GM21528 (cell line): ENCODE data around the gene MGAM2.

Experiments
- ATAC-seq: cut with Tn5 transposase; IDR thresholded peaks from one replicate; pipeline ENCODE4 v1.9.1; 2021; ENCODE audit warnings: mild to moderate bottlenecking, moderate library complexity; ENCODE audit not compliant: unreplicated experiment, low FRiP score

Gene MGAM2

GRCh38 chr7:142174441-142174840, 62.9 kb downstream of the MGAM2 start:
- no peak for ATAC-seq

- no peak for ATAC-seq
Measured at GRCh38 chr7:142175594-142175993, 64.1 kb downstream of the MGAM2 start.

- no peak for ATAC-seq
Measured at GRCh38 chr7:142176901-142177300, 65.4 kb downstream of the MGAM2 start.

- ATAC-seq = no peak
Measured at GRCh38 chr7:142177869-142178268, 66.4 kb downstream of the MGAM2 start.

- no peak for ATAC-seq
Measured at GRCh38 chr7:142180426-142180825, 68.9 kb downstream of the MGAM2 start.

- no peak for ATAC-seq
Measured at GRCh38 chr7:142181211-142181610, 69.7 kb downstream of the MGAM2 start.

- no peak for ATAC-seq
Measured at GRCh38 chr7:142181966-142182365, 70.4 kb downstream of the MGAM2 start.

- no peak for ATAC-seq
Measured at GRCh38 chr7:142185069-142185468, 73.6 kb downstream of the MGAM2 start.

- no peak for ATAC-seq
Measured at GRCh38 chr7:142185801-142186200, 74.3 kb downstream of the MGAM2 start.

- no peak for ATAC-seq
Measured at GRCh38 chr7:142188154-142188553, 76.6 kb downstream of the MGAM2 start.

- no peak for ATAC-seq
Measured at GRCh38 chr7:142188846-142189245, 77.3 kb downstream of the MGAM2 start.

- no peak for ATAC-seq
Measured at GRCh38 chr7:142194201-142194600, 82.7 kb downstream of the MGAM2 start.

- no peak for ATAC-seq
Measured at GRCh38 chr7:142196066-142196840, 84.7 kb downstream of the MGAM2 start.

GRCh38 chr7:142200206-142200605, 88.7 kb downstream of the MGAM2 start:
- ATAC-seq = no peak

GRCh38 chr7:142228537-142229104, 117.1 kb downstream of the MGAM2 start:
- no peak for ATAC-seq

- ATAC-seq = no peak
Measured at GRCh38 chr7:142231716-142232115, 120.2 kb downstream of the MGAM2 start.

- ATAC-seq = no peak
Measured at GRCh38 chr7:142240546-142240945, 129.0 kb downstream of the MGAM2 start.

GRCh38 chr7:142243823-142244222, 132.3 kb downstream of the MGAM2 start:
- ATAC-seq = no peak

GRCh38 chr7:142248166-142249160, 136.9 kb downstream of the MGAM2 start:
- ATAC-seq = no peak

GRCh38 chr7:142249918-142250317, 138.4 kb downstream of the MGAM2 start:
- ATAC-seq = no peak

GRCh38 chr7:142250705-142251104, 139.2 kb downstream of the MGAM2 start:
- no peak for ATAC-seq
